GM20000 (cell line): ENCODE results near the gene CCDC87.

Source experiments
- DNase-seq: peaks from one replicate; pipeline ENCODE4 v3.0.0; 2012; ENCODE audit warnings: low spot score
- CTCF ChIP-seq: IDR thresholded peaks from 2 replicates; pipeline ENCODE4 v1.5.1; 2012; ENCODE audit warnings: mild to moderate bottlenecking, control low read depth; ENCODE audit errors: extremely low read depth, missing control alignments

The CCDC87 gene

GRCh38 chr11:66625041-66625751, 32.3 kb upstream of the CCDC87 start:
- no peak for TF ChIP-seq CTCF
- DNase-seq = no peak

- DNase-seq = no peak
- no peak for TF ChIP-seq CTCF
Observed at GRCh38 chr11:66624450-66624849, 31.6 kb upstream of the CCDC87 start.

GRCh38 chr11:66619080-66619554, 26.3 kb upstream of the CCDC87 start:
- TF ChIP-seq CTCF = no peak
- DNase-seq = peak; percentile 58

GRCh38 chr11:66617155-66617834, 24.4 kb upstream of the CCDC87 start:
- no peak for DNase-seq
- no peak for TF ChIP-seq CTCF

- peak; percentile 99 for DNase-seq
- no peak for TF ChIP-seq CTCF
Observed at GRCh38 chr11:66616379-66617154, 23.7 kb upstream of the CCDC87 start, which contains the start of gene RBM14. RBM14 (plus strand) TSS chr11:66616630; CDS start chr11:66616721, 91 bp downstream.

- no peak for TF ChIP-seq CTCF
- DNase-seq = no peak
Observed at GRCh38 chr11:66614073-66614472, 21.2 kb upstream of the CCDC87 start.
